GM21526 (cell line): Measurements from ENCODE around the gene HSPA4.
"Not testable (repeated sequence)": the region's sequence is repeated elsewhere in the genome, so short reads cannot be mapped to it uniquely, and the experiment has no call there.

Source experiments
- ATAC-seq: cut with Tn5 transposase; IDR thresholded peaks from one replicate; pipeline ENCODE4 v1.9.1; 2021; ENCODE audit warnings: moderate library complexity; ENCODE audit not compliant: unreplicated experiment, low FRiP score

HSPA4 gene

DNA sequence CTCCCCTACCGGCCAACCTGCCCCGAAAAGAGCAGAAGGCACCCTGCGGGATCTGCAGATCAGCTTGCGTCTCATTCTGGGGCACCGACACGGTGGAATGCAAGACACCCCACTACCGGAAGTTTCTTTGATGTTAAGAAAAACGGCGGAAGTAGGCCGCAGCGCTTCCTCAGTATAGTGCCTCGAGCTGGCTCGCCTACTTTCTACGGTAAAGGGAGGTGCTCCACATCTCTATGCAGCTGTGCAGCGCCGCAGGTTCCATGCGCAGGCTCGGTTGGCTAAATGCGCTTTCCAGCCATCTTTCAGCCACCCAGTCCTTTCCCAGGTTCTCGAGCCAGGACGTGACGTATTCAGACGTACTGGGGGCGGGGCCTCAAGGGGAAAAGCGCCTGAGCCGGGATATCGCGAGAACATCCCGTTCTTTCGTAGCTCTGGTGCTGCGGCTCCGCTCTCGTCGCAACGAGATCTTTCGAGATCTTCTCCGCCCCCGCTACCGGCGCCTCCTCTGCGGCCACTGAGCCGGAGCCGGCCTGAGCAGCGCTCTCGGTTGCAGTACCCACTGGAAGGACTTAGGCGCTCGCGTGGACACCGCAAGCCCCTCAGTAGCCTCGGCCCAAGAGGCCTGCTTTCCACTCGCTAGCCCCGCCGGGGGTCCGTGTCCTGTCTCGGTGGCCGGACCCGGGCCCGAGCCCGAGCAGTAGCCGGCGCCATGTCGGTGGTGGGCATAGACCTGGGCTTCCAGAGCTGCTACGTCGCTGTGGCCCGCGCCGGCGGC is at the start of gene HSPA4:
TSS of gene HSPA4 (plus strand) at position 472 of the 775 bp plus-strand sequence. CDS start at position 710, 238 bp downstream.
- peak; percentile 79 for ATAC-seq

GRCh38 chr5:133006653-133007052 is 45.2 kb upstream of the HSPA4 start:
- ATAC-seq = no peak

- not testable (repeated sequence) for ATAC-seq
These were observed 43.4 kb upstream of the HSPA4 start for GRCh38 chr5:133008455-133008854.

GRCh38 chr5:133015466-133015865 is 36.3 kb upstream of the HSPA4 start:
- ATAC-seq = no peak

- no peak for ATAC-seq
These were observed 33.8 kb upstream of the HSPA4 start for GRCh38 chr5:133017964-133018363.

- ATAC-seq = not testable (repeated sequence)
These were observed 32.3 kb upstream of the HSPA4 start for GRCh38 chr5:133019471-133019870.

DNA sequence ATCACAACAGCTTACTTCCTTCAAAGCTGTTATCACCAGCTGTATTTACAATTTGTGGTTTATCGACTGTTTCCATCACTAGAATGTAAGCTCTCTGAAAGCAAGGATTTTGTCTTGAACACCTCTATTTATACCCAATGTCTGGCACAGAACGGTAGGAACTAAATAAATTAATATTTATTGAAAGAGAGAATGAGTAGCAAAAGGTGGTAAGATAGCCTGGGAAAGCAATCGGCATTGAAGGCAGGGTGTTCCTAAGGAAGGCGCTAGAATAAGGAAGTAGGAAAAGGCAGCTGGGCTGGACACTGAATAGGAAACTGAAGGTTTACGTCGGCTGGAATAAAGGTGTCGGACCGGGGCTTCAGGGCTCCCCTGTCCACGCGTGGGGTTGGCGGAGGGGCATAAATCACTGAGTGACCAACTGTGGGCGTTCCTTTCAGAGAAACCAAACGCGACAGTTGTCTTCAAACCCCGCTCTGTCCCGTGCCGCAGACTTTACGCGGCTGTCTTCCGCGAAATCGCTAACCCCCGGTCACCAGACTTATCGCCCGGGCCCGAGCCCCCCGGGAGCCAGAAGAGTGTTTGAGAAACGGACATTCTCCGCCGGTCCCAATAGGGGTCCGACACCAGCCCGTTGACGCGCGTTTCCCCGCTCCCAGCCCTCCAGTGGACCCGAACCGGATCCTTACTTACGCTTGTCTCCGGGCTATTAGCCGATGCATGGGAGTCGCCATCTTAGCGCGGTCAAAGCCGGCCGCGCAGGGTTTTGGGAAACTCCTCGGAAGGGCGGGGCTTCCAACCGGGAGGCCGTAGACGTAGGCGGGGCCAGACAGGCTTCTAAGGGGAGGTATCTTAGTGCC is 25.8 kb upstream of the HSPA4 start, which contains the start of gene ZCCHC10:
TSS of gene ZCCHC10 (minus strand) at position 746 of the 860 bp plus-strand sequence. CDS start at position 734, 12 bp downstream.
- peak; percentile 91 for ATAC-seq

DNA sequence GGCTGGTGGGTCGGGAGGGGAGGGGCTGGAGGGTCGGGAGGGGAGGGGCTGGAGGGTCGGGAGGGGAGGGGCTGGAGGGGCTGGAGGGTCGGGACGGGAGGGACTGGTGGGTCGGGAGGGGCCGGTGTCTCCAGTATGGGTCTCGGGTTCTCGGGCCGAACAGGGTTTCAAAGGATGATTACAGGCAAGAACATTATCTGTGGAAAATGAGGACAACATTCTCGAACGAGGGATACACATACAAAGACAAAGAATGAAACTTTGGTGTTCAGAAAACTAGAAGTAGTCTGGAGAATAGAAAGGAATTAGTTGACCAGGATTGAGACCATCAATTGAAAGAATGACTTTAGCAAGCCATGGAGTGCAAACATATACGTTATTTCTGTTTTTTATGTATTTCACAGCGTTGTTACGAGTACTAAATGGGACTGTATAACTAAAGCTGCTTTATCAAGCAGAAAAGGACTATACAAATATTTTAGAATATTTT is 25.1 kb upstream of the HSPA4 start:
- ATAC-seq = no peak

DNA sequence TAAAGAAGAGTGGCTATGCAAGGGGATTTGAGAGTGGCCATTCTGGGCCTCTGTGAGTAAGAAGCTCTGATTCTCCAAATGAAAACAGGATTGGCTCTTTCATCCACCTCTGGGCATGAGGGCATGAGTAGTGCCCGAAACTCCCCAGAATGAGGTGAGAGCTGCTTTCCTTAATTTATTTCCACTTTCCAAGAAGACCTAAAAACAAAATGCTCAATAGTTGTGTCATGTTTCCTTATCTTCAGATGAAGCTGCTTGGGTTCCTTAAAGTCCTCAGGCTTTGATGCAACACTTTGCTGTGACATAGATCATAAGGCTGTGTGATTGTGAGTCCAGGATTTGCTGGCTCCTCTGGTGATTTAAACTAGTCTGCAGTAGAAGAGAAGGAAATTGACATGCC is 22.4 kb upstream of the HSPA4 start:
- ATAC-seq = no peak

DNA sequence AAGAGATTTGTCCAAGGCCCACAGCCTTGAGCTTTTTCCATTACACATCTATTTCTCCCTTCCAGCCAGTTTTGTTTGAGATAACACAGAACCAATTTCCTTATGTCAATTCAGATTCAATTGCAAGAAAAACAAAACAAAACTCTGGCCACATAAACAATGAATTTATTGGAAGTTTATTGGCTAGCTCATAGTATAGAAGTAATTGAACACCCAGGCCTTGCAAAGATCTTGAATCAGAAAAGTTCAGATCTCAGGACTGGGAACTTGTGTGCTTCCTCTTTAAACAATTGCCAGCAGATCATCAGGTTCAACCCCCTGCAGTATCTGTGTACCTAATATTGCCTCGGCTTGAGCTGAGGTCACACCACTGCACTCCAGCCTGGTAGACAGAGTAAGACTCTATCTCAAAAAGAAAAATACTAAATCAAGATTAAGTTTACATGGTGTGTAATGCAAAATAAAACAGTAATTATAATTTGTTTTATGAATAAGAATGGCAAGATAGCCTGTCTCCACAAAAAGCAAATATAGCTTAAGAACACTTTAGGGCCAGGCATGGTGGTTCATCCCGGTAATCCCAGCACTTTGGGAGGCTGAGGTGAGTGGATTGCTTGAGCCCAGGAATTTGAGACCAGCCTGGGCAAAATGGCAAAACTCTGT is 21.3 kb upstream of the HSPA4 start:
- ATAC-seq = no peak

DNA sequence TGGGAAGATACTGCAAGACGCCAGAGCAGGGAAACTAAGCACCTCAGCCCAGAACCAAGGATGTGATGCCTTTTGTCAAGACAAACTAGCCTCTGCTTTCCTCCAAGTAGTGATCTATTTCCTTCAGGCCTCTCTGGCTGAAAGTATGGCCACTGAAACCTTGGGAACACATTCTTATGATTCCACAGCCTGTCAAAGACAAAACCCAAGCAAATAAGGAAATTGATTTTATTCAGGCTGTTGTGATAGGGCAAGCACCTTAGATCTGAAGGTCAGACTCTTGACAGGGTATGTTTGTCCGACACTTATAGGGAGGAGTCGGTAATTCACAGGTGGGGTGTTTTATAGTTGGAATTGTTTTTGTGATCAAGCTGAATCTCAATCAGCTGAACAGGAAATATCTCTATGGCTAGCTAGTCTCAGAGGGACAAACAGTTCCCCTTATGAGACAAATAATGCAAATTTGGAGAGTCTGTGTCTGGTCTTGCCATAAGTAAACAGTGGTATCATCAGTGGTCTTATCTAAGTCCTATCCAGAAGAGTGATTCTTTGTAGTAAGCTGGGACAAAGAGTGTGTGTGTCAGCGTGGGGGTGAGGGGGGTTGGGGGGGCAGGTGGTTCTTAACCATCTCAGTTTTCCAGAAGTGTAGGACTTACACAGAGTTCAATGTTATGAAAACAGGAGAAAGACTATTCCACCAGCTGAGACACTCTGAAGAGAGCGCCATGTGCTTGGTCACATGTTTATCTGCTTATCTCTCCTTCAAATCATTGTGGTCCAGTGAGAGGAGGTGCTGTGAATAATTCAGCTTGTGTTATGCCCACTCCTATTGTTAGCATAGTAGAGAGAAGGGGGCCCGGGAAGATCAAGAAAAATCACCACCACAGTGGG is 18.7 kb upstream of the HSPA4 start:
- ATAC-seq = no peak

DNA sequence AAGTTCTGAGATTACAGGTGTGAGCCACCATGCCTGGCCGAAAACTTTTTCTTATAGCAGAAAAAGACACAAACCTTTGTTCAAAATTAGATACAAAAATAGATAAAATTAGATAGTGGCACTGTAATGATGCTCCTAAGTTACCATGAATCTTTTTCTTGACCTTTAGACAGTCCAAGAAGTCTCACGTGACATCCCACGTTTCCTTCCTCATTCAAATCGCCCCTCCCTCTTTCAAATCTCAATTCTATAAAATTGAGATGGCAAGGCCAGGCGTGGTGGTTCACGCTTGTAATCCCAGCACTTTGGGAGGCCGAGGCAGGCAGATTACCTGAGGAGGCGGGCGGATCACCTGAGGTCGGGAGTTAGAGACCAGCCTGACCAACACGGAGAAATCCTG is 17.7 kb upstream of the HSPA4 start:
- no peak for ATAC-seq

DNA sequence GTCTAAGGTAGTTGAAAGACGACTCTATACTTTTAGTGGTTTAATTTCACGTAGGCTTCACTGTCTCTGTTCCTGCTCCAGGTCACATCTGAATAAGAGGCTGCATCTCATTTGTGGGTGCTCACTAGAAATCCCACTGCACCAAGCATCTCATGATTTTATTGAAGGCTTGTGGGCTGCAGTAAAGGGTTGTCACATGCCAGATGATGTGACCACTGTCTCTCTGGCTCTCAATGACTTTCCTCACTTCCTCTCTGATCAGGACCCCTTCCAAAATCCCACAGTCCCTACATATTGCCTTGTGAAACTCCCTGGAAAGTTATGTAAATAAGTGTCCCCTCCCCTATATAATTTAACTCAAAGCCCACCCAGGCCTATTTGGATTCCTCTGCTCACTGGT is 16.6 kb upstream of the HSPA4 start:
- no peak for ATAC-seq

GRCh38 chr5:133036677-133037076 is 15.1 kb upstream of the HSPA4 start:
- ATAC-seq = not testable (repeated sequence)

DNA sequence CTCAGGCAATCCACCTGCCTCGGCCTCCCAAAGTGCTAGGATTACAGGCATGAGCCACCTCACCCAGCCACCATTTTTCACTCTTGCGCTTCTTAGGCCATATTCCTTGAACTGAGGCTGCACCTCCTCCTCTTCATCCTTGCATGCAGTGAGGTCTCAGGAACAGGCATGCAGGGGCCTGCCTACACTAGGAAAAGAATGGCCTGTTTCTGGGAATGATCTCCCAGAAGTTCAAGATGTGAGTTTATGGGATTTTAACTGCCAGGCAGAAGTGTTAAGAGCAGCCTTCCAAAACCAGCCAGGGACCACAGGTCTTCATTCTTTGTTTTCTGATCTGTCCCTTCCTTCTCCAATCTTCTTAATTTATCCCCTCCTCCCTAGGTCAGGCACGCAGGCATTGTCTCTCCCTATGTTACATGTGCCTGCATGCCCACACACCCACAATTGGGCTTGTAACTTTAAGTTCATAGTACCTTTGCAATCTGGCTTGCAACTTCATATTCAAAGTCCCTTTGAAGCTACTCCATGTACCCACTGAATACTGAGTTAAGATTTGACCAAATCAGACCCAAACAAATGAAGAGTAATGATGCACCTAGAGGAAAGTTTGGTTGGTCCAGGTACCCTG is 10.5 kb upstream of the HSPA4 start:
- no peak for ATAC-seq

DNA sequence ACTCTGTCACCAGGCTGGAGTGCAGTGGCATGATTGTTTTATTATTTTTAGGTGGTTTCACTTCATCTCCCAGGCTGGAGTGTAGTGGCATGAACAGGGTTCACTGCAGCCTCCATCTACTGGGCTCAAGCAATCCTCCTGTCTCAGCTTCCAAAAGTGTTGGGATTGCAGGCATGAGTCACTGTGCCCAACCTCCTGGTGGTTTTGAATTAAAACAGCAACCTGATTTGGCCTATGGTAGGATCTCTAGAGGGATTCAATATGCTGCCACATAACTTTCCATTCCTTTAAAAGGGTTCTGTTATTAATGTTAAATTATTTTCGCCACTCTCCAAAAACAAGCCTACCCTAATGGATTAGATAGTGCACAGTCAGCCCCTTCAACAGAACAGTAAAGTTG is 9.9 kb upstream of the HSPA4 start:
- ATAC-seq = no peak

DNA sequence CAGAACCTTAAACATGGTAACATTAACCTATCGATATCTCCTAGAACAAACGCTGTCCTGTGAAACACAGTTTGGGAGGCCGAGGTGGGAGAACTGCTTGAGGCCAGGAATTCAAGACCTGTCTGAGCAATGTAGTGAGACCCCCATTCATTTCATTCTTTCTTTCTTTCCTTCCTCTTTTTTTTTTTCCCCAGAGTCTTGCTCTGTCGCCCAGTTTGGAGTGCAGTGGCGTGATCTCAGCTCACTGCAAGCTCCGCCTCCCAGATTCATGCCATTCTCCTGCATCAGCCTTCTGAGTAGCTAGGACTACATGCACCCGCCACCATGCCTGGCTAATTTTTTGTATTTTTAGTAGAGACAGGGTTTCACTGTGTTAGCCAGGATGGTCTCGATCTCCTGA is 5.3 kb upstream of the HSPA4 start:
- ATAC-seq = not testable (repeated sequence)

DNA sequence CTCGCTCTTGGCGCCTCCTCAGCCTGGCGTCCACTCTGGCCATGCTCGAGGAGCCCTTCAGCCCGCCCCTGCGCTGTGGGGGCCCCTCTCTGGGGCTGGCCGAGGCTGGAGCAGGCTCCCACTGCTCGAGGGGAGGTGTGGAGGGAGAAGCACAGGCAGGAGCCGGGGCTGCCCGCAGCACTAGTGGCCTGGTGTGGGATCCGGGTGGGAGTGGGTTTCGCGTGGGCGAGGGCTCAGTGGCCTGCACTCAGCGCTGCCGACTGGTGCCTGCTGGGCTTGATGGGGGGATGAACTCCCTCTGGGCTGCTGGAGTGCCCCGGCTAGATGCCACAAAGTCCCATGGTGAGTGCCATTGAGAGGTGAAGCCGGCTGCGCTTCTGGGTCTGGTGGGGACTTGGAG is 4.4 kb upstream of the HSPA4 start:
- ATAC-seq = no peak

- ATAC-seq = no peak
These were observed 2.7 kb upstream of the HSPA4 start for GRCh38 chr5:133048993-133049725.
